ENCODE measurements around the gene RHOD. TPM values are rescaled to one million over a fixed set of nuclear protein-coding genes. Genes with fewer than 3 reads are reported as not detected.
A peak's percentile ranks its signal among the peaks of the same experiment; 100 is the strongest.

Gene RHOD, protein sequence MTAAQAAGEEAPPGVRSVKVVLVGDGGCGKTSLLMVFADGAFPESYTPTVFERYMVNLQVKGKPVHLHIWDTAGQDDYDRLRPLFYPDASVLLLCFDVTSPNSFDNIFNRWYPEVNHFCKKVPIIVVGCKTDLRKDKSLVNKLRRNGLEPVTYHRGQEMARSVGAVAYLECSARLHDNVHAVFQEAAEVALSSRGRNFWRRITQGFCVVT
- 14.2 TPM for total RNA-seq
- polyA plus RNA-seq (ENCODE audit: insufficient read depth in 1 of 8, insufficient read length in 8 of 8, low replicate concordance in 1 of 8) = 10 to 100 TPM; 13.2 to 20.9 (median 17.5) TPM
- long read RNA-seq, donor 1, transcript RHOD-201 (5 exons, 1,129 nt) = major isoform, 7 of 8 reads
- long read RNA-seq, donor 1, partial matches to known transcripts = 0 of 8 reads
- long read RNA-seq, donor 1, other reads (novel, unspliced or antisense) = 0 of 8 reads
- long read RNA-seq, donor 2, partial matches to known transcripts = 0 of 1 reads
- long read RNA-seq, donor 2, other reads (novel, unspliced or antisense) = 0 of 1 reads
- long read RNA-seq, donor 3, transcript RHOD-201 (5 exons, 1,129 nt) = major isoform, 10 of 10 reads
- long read RNA-seq, donor 3, partial matches to known transcripts = 0 of 10 reads
- long read RNA-seq, donor 3, other reads (novel, unspliced or antisense) = 0 of 10 reads
- long read RNA-seq, donor 4, transcript RHOD-201 (5 exons, 1,129 nt) = major isoform, 11 of 12 reads
- long read RNA-seq, donor 4, partial matches to known transcripts = 0 of 12 reads
- long read RNA-seq, donor 4, other reads (novel, unspliced or antisense) = 0 of 12 reads
- long read RNA-seq, donor 5, transcript RHOD-201 (5 exons, 1,129 nt) = major isoform, 23 of 36 reads
- long read RNA-seq, donor 5, partial matches to known transcripts = 13 of 36 reads
- long read RNA-seq, donor 5, other reads (novel, unspliced or antisense) = 0 of 36 reads
- long read RNA-seq, donor 6, transcript RHOD-201 (5 exons, 1,129 nt) = major isoform, 16 of 33 reads
- long read RNA-seq, donor 6, partial matches to known transcripts = 11 of 33 reads
- long read RNA-seq, donor 6, other reads (novel, unspliced or antisense) = 5 of 33 reads
- long read RNA-seq, donor 7, transcript RHOD-201 (5 exons, 1,129 nt) = major isoform, 11 of 20 reads
- long read RNA-seq, donor 7, partial matches to known transcripts = 9 of 20 reads
- long read RNA-seq, donor 7, other reads (novel, unspliced or antisense) = 0 of 20 reads
- long read RNA-seq, donor 8, transcript RHOD-201 (5 exons, 1,129 nt) = major isoform, 6 of 6 reads
- long read RNA-seq, donor 8, partial matches to known transcripts = 0 of 6 reads
- long read RNA-seq, donor 8, other reads (novel, unspliced or antisense) = 0 of 6 reads
- long read RNA-seq, donor 9, transcript RHOD-201 (5 exons, 1,129 nt) = major isoform, 5 of 5 reads
- long read RNA-seq, donor 9, partial matches to known transcripts = 0 of 5 reads
- long read RNA-seq, donor 9, other reads (novel, unspliced or antisense) = 0 of 5 reads
- long read RNA-seq, donor 10, transcript RHOD-201 (5 exons, 1,129 nt) = major isoform, 8 of 9 reads
- long read RNA-seq, donor 10, partial matches to known transcripts = 0 of 9 reads
- long read RNA-seq, donor 10, other reads (novel, unspliced or antisense) = 0 of 9 reads
- long read RNA-seq, donor 11, transcript RHOD-201 (5 exons, 1,129 nt) = major isoform, 9 of 9 reads
- long read RNA-seq, donor 11, partial matches to known transcripts = 0 of 9 reads
- long read RNA-seq, donor 11, other reads (novel, unspliced or antisense) = 0 of 9 reads

GRCh38 chr11:67056267-67057204 is at the start of gene RHOD:
RHOD (plus strand) TSS chr11:67056847; CDS start chr11:67056903, 56 bp downstream.
- H3K9me3 ChIP-seq (replicated peaks; ENCODE audit: control insufficient read depth, low read depth, low read length) = no peaks in the 10 kb centered on the region
- peak within 1 kb of the TSS; percentile 62 for H3K27ac ChIP-seq (ENCODE audit: low read length)
- H3K36me3 ChIP-seq (ENCODE audit: control insufficient read depth, insufficient read depth, low read length) = no peaks in the 10 kb centered on the region
- peaks cover 16% of the 10 kb centered on the region for H3K27me3 ChIP-seq (ENCODE audit: control insufficient read depth, insufficient read depth, low read length)
- WGBS (ENCODE audit: insufficient coverage) = 2% methylated on average over 69 of the region's 72 CpGs
- DNase-seq = peak; percentile 46
- H3K4me1 ChIP-seq (ENCODE audit: control insufficient read depth, insufficient read depth, low read length) = peaks cover 39% of the 10 kb centered on the region
- H3K4me3 ChIP-seq (ENCODE audit: low read length) = peak within 1 kb of the TSS; percentile 44

GRCh38 chr11:67007126-67007525 is 49.5 kb upstream of the RHOD start:
- Histone ChIP-seq H3K9me3 (replicated peaks; ENCODE audit: control insufficient read depth, low read depth, low read length) (no peaks in the 10 kb centered on the region), H3K27ac (ENCODE audit: low read length) (no peak overlapping the region), H3K36me3 (ENCODE audit: control insufficient read depth, insufficient read depth, low read length) (no peaks in the 10 kb centered on the region), H3K4me3 (ENCODE audit: low read length) (no peak overlapping the region), H3K4me1 (ENCODE audit: control insufficient read depth, insufficient read depth, low read length) (no peaks in the 10 kb centered on the region), H3K27me3 (ENCODE audit: control insufficient read depth, insufficient read depth, low read length) (peaks cover 4% of the 10 kb centered on the region)
- WGBS (ENCODE audit: insufficient coverage) = 93% methylated on average over 6 of the region's 7 CpGs
- DNase-seq = no peak

GRCh38 chr11:67010296-67010905 is 46.2 kb upstream of the RHOD start:
- Histone ChIP-seq H3K9me3 (replicated peaks; ENCODE audit: control insufficient read depth, low read depth, low read length) (no peaks in the 10 kb centered on the region), H3K27me3 (ENCODE audit: control insufficient read depth, insufficient read depth, low read length) (peaks cover 2% of the 10 kb centered on the region), H3K36me3 (ENCODE audit: control insufficient read depth, insufficient read depth, low read length) (no peaks in the 10 kb centered on the region), H3K27ac (ENCODE audit: low read length) (no peak overlapping the region), H3K4me3 (ENCODE audit: low read length) (no peak overlapping the region), H3K4me1 (ENCODE audit: control insufficient read depth, insufficient read depth, low read length) (no peaks in the 10 kb centered on the region)
- no peak for DNase-seq
- 69% methylated on average over 3 of the region's 7 CpGs for WGBS (ENCODE audit: insufficient coverage)

GRCh38 chr11:67013511-67014045 is 43.1 kb upstream of the RHOD start:
- no peaks in the 10 kb centered on the region for H3K36me3 ChIP-seq (ENCODE audit: control insufficient read depth, insufficient read depth, low read length)
- peaks cover 2% of the 10 kb centered on the region for H3K27me3 ChIP-seq (ENCODE audit: control insufficient read depth, insufficient read depth, low read length)
- 52% methylated on average over 11 of the region's 11 CpGs for WGBS (ENCODE audit: insufficient coverage)
- H3K27ac ChIP-seq (ENCODE audit: low read length) = no peak overlapping the region
- no peak for DNase-seq
- H3K9me3 ChIP-seq (replicated peaks; ENCODE audit: control insufficient read depth, low read depth, low read length) = no peaks in the 10 kb centered on the region
- H3K4me3 ChIP-seq (ENCODE audit: low read length) = no peak overlapping the region
- no peaks in the 10 kb centered on the region for H3K4me1 ChIP-seq (ENCODE audit: control insufficient read depth, insufficient read depth, low read length)

DNA sequence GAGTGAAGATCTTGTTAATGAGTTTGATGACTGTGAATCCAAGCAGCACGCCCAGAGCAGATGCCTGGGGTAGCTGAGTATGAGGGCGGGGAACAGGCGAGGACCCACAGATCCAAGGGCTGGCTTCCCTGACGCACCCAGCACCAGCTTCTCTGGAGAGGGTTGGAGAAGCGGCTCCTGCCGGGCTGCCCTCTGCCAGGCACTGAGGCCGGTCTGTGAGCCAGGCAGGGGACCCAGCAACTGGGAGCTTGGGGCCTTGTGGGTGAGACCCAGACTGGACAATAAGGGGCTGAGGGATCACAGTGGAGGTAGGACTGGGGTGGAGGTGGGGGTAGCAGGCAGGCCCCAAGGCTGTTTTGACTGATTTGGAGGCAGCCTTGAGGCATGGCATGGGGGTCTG is 42.3 kb upstream of the RHOD start:
- H3K27me3 ChIP-seq (ENCODE audit: control insufficient read depth, insufficient read depth, low read length) = peaks cover 2% of the 10 kb centered on the region
- H3K4me1 ChIP-seq (ENCODE audit: control insufficient read depth, insufficient read depth, low read length) = no peaks in the 10 kb centered on the region
- 91% methylated on average over 7 of the region's 7 CpGs for WGBS (ENCODE audit: insufficient coverage)
- H3K27ac ChIP-seq (ENCODE audit: low read length) = no peak overlapping the region
- H3K36me3 ChIP-seq (ENCODE audit: control insufficient read depth, insufficient read depth, low read length) = no peaks in the 10 kb centered on the region
- no peak overlapping the region for H3K4me3 ChIP-seq (ENCODE audit: low read length)
- no peak for DNase-seq
- H3K9me3 ChIP-seq (replicated peaks; ENCODE audit: control insufficient read depth, low read depth, low read length) = no peaks in the 10 kb centered on the region

GRCh38 chr11:67015048-67015447 is 41.6 kb upstream of the RHOD start:
- 78% methylated on average over 5 of the region's 8 CpGs for WGBS (ENCODE audit: insufficient coverage)
- no peaks in the 10 kb centered on the region for H3K36me3 ChIP-seq (ENCODE audit: control insufficient read depth, insufficient read depth, low read length)
- no peak for DNase-seq

GRCh38 chr11:67016550-67016949 is 40.1 kb upstream of the RHOD start:
- Histone ChIP-seq H3K4me1 (ENCODE audit: control insufficient read depth, insufficient read depth, low read length) (no peaks in the 10 kb centered on the region), H3K4me3 (ENCODE audit: low read length) (no peak overlapping the region), H3K27ac (ENCODE audit: low read length) (no peak overlapping the region), H3K27me3 (ENCODE audit: control insufficient read depth, insufficient read depth, low read length) (peaks cover 1% of the 10 kb centered on the region), H3K9me3 (replicated peaks; ENCODE audit: control insufficient read depth, low read depth, low read length) (no peaks in the 10 kb centered on the region), H3K36me3 (ENCODE audit: control insufficient read depth, insufficient read depth, low read length) (no peaks in the 10 kb centered on the region)
- 84% methylated on average over 2 of the region's 5 CpGs for whole genome bisulfite sequencing (ENCODE audit: insufficient coverage)
- DNase-seq = no peak

More at GRCh38 chr11:67015048-67015447, 41.6 kb upstream of the RHOD start:
- H3K9me3 ChIP-seq (replicated peaks; ENCODE audit: control insufficient read depth, low read depth, low read length) = no peaks in the 10 kb centered on the region
- no peak overlapping the region for H3K4me3 ChIP-seq (ENCODE audit: low read length)
- H3K27me3 ChIP-seq (ENCODE audit: control insufficient read depth, insufficient read depth, low read length) = no peaks in the 10 kb centered on the region
- H3K4me1 ChIP-seq (ENCODE audit: control insufficient read depth, insufficient read depth, low read length) = no peaks in the 10 kb centered on the region
- no peak overlapping the region for H3K27ac ChIP-seq (ENCODE audit: low read length)

- peaks cover 14% of the 10 kb centered on the region for H3K4me1 ChIP-seq (ENCODE audit: control insufficient read depth, insufficient read depth, low read length)
- H3K36me3 ChIP-seq (ENCODE audit: control insufficient read depth, insufficient read depth, low read length) = no peaks in the 10 kb centered on the region
- no peaks in the 10 kb centered on the region for H3K9me3 ChIP-seq (replicated peaks; ENCODE audit: control insufficient read depth, low read depth, low read length)
- no peak overlapping the region for H3K4me3 ChIP-seq (ENCODE audit: low read length)
- no peak overlapping the region for H3K27ac ChIP-seq (ENCODE audit: low read length)
- no peak for DNase-seq
- WGBS (ENCODE audit: insufficient coverage) = 86% methylated on average over 2 of the region's 6 CpGs
- peaks cover 37% of the 10 kb centered on the region for H3K27me3 ChIP-seq (ENCODE audit: control insufficient read depth, insufficient read depth, low read length)
These were observed 35.7 kb upstream of the RHOD start for GRCh38 chr11:67020949-67021348.
